Stimulated activated naive CD8-positive, alpha-beta T cell treated with anti-CD3 and anti-CD28 coated beads, Interleukin-15, amount 100 ng/mL, for 72 hours (primary cell): ENCODE measurements around the gene AGAP3.

Source experiments
- ATAC-seq: fragments of 150-1000 bp; cut with Tn5 transposase; 2 replicates; pipeline ENCODE4 v1.10.0; 2021; ENCODE audit warnings: mild to moderate bottlenecking, moderate library complexity
- DNase-seq, 2 donors: peaks; one replicate each; pipeline ENCODE4 v3.0.0; 2021 to 2022
- H3K27ac Mint-ChIP-seq, 2 donors: one replicate each; pipeline ENCODE4 v1.8.0; 2022; ENCODE audit warnings: mild to moderate bottlenecking in 2 of 2, mixed read lengths in 2 of 2, moderate library complexity in 2 of 2
- H3K27me3 Mint-ChIP-seq: one replicate; pipeline ENCODE4 v1.8.0; 2022; ENCODE audit warnings: mixed read lengths
- H3K4me1 Mint-ChIP-seq: one replicate; pipeline ENCODE4 v1.8.0; 2022; ENCODE audit warnings: mild to moderate bottlenecking, mixed read lengths
- H3K4me3 Mint-ChIP-seq, 2 donors: one replicate each; pipeline ENCODE4 v1.8.0; 2022; ENCODE audit warnings: mild to moderate bottlenecking in 2 of 2, mixed read lengths in 2 of 2, moderate library complexity in 1 of 2
- H3K9me3 Mint-ChIP-seq, 2 donors: one replicate each; pipeline ENCODE4 v1.8.0; 2022; ENCODE audit warnings: mixed read lengths in 2 of 2

The AGAP3 gene

GRCh38 chr7:151118108-151119054 lies 32.1 kb downstream of the AGAP3 start:
- Mint-ChIP-seq H3K27me3 (peaks cover 12% of the 10 kb centered on the region), H3K4me1 (peaks cover 13% of the 10 kb centered on the region), H3K4me3 (no peak overlapping the region), H3K27ac (no peak overlapping the region), H3K9me3 (no peaks in the 10 kb centered on the region)
- no peak for ATAC-seq
- DNase-seq, result no peak

DNA sequence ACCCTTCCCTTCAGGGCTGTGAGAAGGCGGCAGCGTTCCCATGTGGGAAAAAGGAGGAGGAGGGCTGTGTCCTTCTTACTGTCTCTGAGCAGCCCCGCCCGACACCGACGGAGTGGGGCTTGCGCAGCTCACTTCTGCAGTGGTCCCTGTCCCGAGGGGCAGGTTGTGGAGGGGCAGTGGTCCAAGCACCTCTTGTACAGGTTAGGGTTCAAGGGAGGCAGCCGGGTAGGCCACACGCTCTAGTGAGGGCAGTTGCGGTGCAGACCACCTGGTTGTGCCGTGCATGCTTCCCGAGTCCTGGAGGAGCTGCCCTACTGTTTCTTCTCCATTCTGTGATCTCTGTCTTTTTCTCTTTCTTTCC lies 32.8 kb downstream of the AGAP3 start:
- H3K27me3 Mint-ChIP-seq, result peaks cover 8% of the 10 kb centered on the region
- peaks cover 19% of the 10 kb centered on the region for H3K4me1 Mint-ChIP-seq
- DNase-seq (no peak), ATAC-seq (no peak)
- no peak overlapping the region for H3K27ac Mint-ChIP-seq
- H3K4me3 Mint-ChIP-seq, result no peak overlapping the region
- H3K9me3 Mint-ChIP-seq, result no peaks in the 10 kb centered on the region

GRCh38 chr7:151119902-151120301 lies 33.6 kb downstream of the AGAP3 start:
- Mint-ChIP-seq H3K27ac (peak overlapping the region in 1 of 2 donors; percentile 40), H3K9me3 (no peaks in the 10 kb centered on the region), H3K4me1 (peaks cover 22% of the 10 kb centered on the region), H3K27me3 (peaks cover 8% of the 10 kb centered on the region), H3K4me3 (no peak overlapping the region)
- DNase-seq (no peak), ATAC-seq (no peak)

DNA sequence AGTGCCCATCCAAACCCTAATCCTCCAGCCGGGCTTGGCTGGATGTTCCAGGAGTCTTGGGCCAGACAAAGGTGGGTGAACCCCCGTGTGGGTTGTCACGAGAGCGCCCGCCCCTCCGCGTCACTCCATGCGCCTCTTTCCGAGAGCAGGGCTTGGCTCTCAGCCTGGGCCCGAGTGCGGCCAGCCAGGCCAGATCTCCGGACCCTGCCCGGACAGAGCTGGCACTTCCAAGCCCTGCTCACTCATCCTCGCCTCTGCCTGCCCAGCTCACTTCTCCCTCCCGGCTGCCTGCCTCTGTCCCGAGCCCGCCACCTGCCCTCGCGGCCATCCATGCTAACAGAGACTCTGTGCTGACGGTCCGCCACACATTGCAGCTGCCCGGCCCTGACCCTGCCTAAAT lies 34.6 kb downstream of the AGAP3 start:
- DNase-seq (no peak), ATAC-seq (no peak)
- Mint-ChIP-seq H3K4me1 (peaks cover 19% of the 10 kb centered on the region), H3K27me3 (peaks cover 4% of the 10 kb centered on the region), H3K4me3 (no peak overlapping the region), H3K9me3 (no peaks in the 10 kb centered on the region), H3K27ac (no peak overlapping the region)

DNA sequence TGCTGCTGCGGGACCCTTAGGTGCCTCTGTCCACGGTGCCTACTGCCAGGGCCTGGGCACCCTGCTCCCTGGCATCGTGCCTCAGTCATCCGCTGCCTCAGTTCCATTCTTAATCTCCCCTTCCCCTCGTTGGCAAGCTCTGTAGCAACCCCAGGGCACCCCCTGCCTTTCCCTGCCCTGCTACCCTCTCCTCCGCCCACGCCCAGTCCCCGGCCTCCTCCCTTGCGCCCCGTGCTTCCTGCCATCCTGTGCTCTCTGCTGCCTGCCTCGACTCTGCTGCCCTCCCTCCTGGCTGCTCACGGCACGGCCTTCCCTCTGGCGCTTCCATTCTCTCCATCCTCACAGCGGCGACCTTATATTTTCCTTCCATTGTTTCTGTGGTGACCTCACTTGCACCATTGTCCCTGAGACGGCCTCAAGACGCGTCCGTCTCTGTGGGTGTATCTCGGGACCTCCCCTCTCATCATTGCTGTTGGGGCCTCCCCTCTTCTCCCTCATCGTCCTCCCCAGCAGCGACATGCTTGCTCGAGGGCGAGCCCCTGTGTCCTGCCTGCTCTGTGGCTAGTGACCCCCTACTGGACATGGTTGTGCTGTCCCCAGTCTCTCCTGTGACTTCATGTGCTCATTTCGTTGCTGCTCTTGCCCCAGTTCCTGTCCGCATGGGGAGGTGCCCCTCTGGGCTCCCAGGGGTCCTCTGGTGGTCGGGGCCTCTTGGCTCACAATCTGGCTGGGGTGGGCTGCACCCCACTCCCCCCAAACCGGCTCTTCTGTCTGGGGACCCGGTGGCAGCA lies 35.3 kb downstream of the AGAP3 start:
- Mint-ChIP-seq H3K4me3 (no peak overlapping the region), H3K27ac (no peak overlapping the region), H3K9me3 (no peaks in the 10 kb centered on the region), H3K4me1 (peaks cover 16% of the 10 kb centered on the region), H3K27me3 (no peaks in the 10 kb centered on the region)
- DNase-seq (no peak), ATAC-seq (no peak)

DNA sequence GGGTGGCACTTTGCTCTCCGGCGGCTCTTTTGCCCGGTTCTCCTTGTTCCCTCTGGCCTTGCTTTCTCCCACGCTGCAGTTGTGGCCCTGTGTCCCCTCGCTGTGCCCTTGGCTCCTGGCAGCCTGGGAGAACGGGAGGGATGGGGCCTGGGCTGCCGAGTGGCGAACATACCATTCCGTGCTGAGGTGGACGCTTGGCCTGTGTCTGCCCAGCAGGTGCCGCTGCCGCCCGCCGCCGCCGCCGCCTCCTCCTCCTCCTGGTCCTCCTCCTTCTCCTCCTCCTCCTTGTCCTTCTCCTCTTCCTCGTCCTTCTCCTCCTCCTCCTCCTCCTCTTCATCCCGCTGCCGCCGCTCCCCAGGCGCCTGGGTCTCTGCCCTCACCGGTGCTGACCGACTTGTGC lies 36.0 kb downstream of the AGAP3 start:
- Mint-ChIP-seq H3K27me3 (no peaks in the 10 kb centered on the region), H3K4me3 (no peak overlapping the region), H3K4me1 (peaks cover 12% of the 10 kb centered on the region), H3K27ac (no peak overlapping the region), H3K9me3 (no peaks in the 10 kb centered on the region)
- DNase-seq, result no peak
- ATAC-seq, result no peak

GRCh38 chr7:151122796-151123157 lies 36.5 kb downstream of the AGAP3 start:
- no peak for ATAC-seq
- peaks cover 9% of the 10 kb centered on the region for H3K4me1 Mint-ChIP-seq
- H3K27me3 Mint-ChIP-seq, result no peaks in the 10 kb centered on the region
- no peak overlapping the region for H3K27ac Mint-ChIP-seq
- no peak for DNase-seq
- no peak overlapping the region for H3K4me3 Mint-ChIP-seq
- no peaks in the 10 kb centered on the region for H3K9me3 Mint-ChIP-seq

DNA sequence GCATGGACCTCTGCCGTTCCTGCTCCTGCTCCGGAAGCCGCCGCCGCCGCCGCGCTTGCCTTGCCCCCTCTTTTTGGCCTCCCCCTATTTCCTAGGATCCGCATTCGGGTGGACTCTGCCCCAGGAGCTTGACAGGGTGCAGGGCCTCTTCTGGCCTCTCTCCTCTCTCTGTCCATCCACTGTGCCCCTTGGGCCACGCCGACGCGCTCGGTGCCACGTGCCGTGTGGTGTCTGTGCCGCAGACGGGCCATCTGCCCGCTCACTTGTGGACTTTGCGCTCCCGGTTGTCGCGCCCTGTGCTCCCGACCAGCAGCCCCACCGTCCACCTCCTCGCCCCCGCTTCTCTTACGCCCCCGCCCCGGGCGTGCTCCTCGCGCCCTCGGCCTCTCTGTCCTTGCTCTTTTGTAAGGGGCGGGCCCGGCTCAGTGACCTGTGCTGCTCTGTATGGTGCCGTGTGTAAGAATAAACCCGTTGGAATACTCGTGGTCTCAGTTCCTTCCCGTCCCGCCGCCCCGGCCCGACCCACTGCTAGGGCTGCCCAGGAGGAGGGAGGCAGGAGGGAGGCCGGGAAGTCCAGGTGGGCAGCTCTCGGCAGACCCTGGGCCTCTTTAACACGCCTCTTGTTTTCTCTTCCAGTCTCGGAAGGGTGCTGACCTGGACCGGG lies 37.0 kb downstream of the AGAP3 start:
- H3K4me1 Mint-ChIP-seq, result peaks cover 9% of the 10 kb centered on the region
- H3K27me3 Mint-ChIP-seq, result no peaks in the 10 kb centered on the region
- no peak overlapping the region for H3K27ac Mint-ChIP-seq
- H3K4me3 Mint-ChIP-seq, result no peak overlapping the region
- DNase-seq (no peak), ATAC-seq (peak; percentile 19)
- H3K9me3 Mint-ChIP-seq, result no peaks in the 10 kb centered on the region

GRCh38 chr7:151123822-151124464 lies 37.7 kb downstream of the AGAP3 start:
- DNase-seq (peak; percentile 76 to 80), ATAC-seq (peak; percentile 79)
- Mint-ChIP-seq H3K4me1 (peaks cover 9% of the 10 kb centered on the region), H3K9me3 (no peaks in the 10 kb centered on the region), H3K27ac (no peak overlapping the region), H3K4me3 (no peak overlapping the region), H3K27me3 (no peaks in the 10 kb centered on the region)

DNA sequence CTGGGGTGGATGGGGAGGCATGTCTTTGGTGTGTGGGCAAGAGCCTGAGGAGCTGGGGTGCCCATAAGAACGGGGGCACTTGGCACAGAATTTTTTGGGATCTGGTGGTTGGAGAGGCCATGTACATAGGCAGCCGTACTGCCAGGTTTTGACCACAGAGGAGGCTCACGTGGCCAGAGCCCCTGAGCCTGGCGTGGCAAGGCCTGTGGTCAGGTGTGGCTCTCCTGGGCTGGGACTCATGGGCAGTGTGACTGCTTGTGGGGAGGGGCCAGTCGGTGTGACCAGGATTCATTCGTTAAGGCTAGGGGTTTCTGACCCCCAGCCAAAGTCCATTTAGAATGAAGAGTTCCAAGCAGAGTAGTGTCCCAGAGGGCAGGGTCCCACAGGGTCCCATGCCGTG lies 38.2 kb downstream of the AGAP3 start:
- ATAC-seq (no peak), DNase-seq (no peak)
- peaks cover 9% of the 10 kb centered on the region for H3K4me1 Mint-ChIP-seq
- no peaks in the 10 kb centered on the region for H3K9me3 Mint-ChIP-seq
- no peaks in the 10 kb centered on the region for H3K27me3 Mint-ChIP-seq
- H3K4me3 Mint-ChIP-seq, result no peak overlapping the region
- no peak overlapping the region for H3K27ac Mint-ChIP-seq

GRCh38 chr7:151124899-151125399 lies 38.7 kb downstream of the AGAP3 start:
- no peaks in the 10 kb centered on the region for H3K27me3 Mint-ChIP-seq
- ATAC-seq, result no peak

DNA sequence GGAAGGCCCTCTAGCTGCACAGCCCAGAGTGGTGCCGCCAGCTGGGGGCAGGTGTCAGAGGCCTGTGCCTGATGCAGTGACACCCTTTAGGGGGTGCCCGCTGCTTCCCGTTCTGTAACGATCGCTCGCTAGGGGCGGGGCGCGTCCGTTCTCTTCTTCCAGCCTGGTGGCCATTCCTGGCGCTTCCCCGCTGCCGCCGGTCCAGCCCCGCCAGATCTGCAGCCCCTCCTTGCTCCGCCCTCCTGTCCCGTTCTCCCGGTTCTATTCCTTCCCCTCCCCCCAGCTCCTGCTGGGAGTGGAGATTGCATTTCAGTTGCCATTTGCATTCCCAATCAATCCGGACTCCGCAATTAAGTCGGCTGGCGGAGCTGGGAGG lies 39.2 kb downstream of the AGAP3 start:
- Mint-ChIP-seq H3K4me1 (peaks cover 9% of the 10 kb centered on the region), H3K9me3 (no peaks in the 10 kb centered on the region), H3K27me3 (no peaks in the 10 kb centered on the region), H3K4me3 (peak overlapping the region in 1 of 2 donors; percentile 48), H3K27ac (no peak overlapping the region)
- DNase-seq, result no peak
- ATAC-seq, result no peak

More at GRCh38 chr7:151124899-151125399, 38.7 kb downstream of the AGAP3 start:
- no peak overlapping the region for H3K27ac Mint-ChIP-seq
- peaks cover 9% of the 10 kb centered on the region for H3K4me1 Mint-ChIP-seq
- H3K9me3 Mint-ChIP-seq, result no peaks in the 10 kb centered on the region
- no peak overlapping the region for H3K4me3 Mint-ChIP-seq
- DNase-seq, result no peak

GRCh38 chr7:151125846-151126481 lies 39.7 kb downstream of the AGAP3 start:
- Mint-ChIP-seq H3K9me3 (no peaks in the 10 kb centered on the region), H3K27me3 (no peaks in the 10 kb centered on the region), H3K4me1 (peaks cover 9% of the 10 kb centered on the region), H3K4me3 (peak overlapping the region in 1 of 2 donors; percentile 48), H3K27ac (no peak overlapping the region)
- DNase-seq, result no peak
- ATAC-seq, result no peak

- no peak for DNase-seq
- no peak overlapping the region for H3K27ac Mint-ChIP-seq
- no peaks in the 10 kb centered on the region for H3K27me3 Mint-ChIP-seq
- ATAC-seq, result no peak
- H3K4me3 Mint-ChIP-seq, result no peak overlapping the region
- no peaks in the 10 kb centered on the region for H3K9me3 Mint-ChIP-seq
- H3K4me1 Mint-ChIP-seq, result peaks cover 9% of the 10 kb centered on the region
Observed at GRCh38 chr7:151126491-151127137, 40.3 kb downstream of the AGAP3 start.
